Endothelial cell of umbilical vein (primary cell): Measurements from ENCODE around the gene STAG1.

ENCODE experiments used
- EZH2 ChIP-seq: IDR thresholded peaks from 2 replicates; pipeline ENCODE4 v1.6.1; 2012; ENCODE audit warnings: borderline replicate concordance, low read depth, mild to moderate bottlenecking, moderate library complexity, low read length, inconsistent platforms; ENCODE audit not compliant: severe bottlenecking
- JUN ChIP-seq: IDR thresholded peaks from 2 replicates; pipeline ENCODE4 v1.6.1; 2011; ENCODE audit warnings: borderline replicate concordance, low read depth; ENCODE audit not compliant: insufficient read length, insufficient read depth
- MYC ChIP-seq: IDR thresholded peaks from one replicate; pipeline ENCODE4 v1.6.1; 2011; ENCODE audit warnings: mild to moderate bottlenecking, low read depth, low read length
- POLR2A ChIP-seq: IDR thresholded peaks from 2 replicates; pipeline ENCODE4 v1.6.1; 2012; ENCODE audit warnings: low read depth, mild to moderate bottlenecking, control low read depth, low read length
- POLR2AphosphoS5 ChIP-seq: IDR thresholded peaks from 2 replicates; pipeline ENCODE4 v1.6.1; 2012; ENCODE audit warnings: low read depth, mild to moderate bottlenecking, control low read depth, low read length, moderate library complexity; ENCODE audit not compliant: insufficient read depth
- TF ChIP-seq, protein P1 (sequence below), 2 donors: IDR thresholded peaks; 1 replicate in 1 of 2; 2 replicates in 1 of 2; pipeline ENCODE4 v1.5.1; 2011; ENCODE audit warnings: low read length in 2 of 2, mild to moderate bottlenecking in 2 of 2, moderate library complexity in 2 of 2, control low read depth in 1 of 2, inconsistent platforms in 1 of 2, low read depth in 1 of 2; ENCODE audit not compliant: insufficient read depth in 1 of 2; ENCODE audit errors: extremely low read depth in 1 of 2

- TF ChIP-seq EZH2 (no peak), JUN (no peak), POLR2A (no peak), POLR2AphosphoS5 (no peak), MYC (no peak)
- TF ChIP-seq, protein P1, sequence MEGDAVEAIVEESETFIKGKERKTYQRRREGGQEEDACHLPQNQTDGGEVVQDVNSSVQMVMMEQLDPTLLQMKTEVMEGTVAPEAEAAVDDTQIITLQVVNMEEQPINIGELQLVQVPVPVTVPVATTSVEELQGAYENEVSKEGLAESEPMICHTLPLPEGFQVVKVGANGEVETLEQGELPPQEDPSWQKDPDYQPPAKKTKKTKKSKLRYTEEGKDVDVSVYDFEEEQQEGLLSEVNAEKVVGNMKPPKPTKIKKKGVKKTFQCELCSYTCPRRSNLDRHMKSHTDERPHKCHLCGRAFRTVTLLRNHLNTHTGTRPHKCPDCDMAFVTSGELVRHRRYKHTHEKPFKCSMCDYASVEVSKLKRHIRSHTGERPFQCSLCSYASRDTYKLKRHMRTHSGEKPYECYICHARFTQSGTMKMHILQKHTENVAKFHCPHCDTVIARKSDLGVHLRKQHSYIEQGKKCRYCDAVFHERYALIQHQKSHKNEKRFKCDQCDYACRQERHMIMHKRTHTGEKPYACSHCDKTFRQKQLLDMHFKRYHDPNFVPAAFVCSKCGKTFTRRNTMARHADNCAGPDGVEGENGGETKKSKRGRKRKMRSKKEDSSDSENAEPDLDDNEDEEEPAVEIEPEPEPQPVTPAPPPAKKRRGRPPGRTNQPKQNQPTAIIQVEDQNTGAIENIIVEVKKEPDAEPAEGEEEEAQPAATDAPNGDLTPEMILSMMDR (IDR thresholded peaks at IDR 0.05; ENCODE audit: extremely low read depth in 1 of 2, insufficient read depth in 1 of 2, low read depth in 1 of 2, low read length in 2 of 2), result no peak
Measured at GRCh38 chr3:136326316-136326715, 425.9 kb downstream of the STAG1 start.
